ENCODE results near the gene SLC4A5.

Gene SLC4A5

GRCh38 chr2:74343316-74343715, at the start of gene SLC4A5:
TSS of gene SLC4A5 (minus strand) at chr2:74343416. CDS start at chr2:74315023, 28,393 bp downstream.
- no peak for DNase-seq

- DNase-seq: no peak
Measured at GRCh38 chr2:74392449-74392743, 49.2 kb upstream of the SLC4A5 start.

GRCh38 chr2:74391580-74392448, 48.6 kb upstream of the SLC4A5 start:
- peak; percentile 80 for DNase-seq

GRCh38 chr2:74391209-74391579, 48.0 kb upstream of the SLC4A5 start:
- no peak for DNase-seq

- DNase-seq: peak; percentile 17
Measured at GRCh38 chr2:74390606-74391005, 47.4 kb upstream of the SLC4A5 start.

GRCh38 chr2:74387346-74387745, 44.1 kb upstream of the SLC4A5 start:
- DNase-seq: no peak

- DNase-seq: no peak
Measured at GRCh38 chr2:74385396-74385795, 42.2 kb upstream of the SLC4A5 start.

- no peak for DNase-seq
Measured at GRCh38 chr2:74384051-74384450, 40.8 kb upstream of the SLC4A5 start.

- no peak for DNase-seq
Measured at GRCh38 chr2:74383254-74383653, 40.0 kb upstream of the SLC4A5 start.

- DNase-seq: no peak
Measured at GRCh38 chr2:74381751-74382150, 38.5 kb upstream of the SLC4A5 start.

GRCh38 chr2:74379851-74380789, 36.9 kb upstream of the SLC4A5 start, which contains the start of gene DCTN1:
TSS of gene DCTN1 (minus strand) at chr2:74380311. CDS start at chr2:74380037, 274 bp downstream.
- DNase-seq: no peak

GRCh38 chr2:74378007-74378406, 34.8 kb upstream of the SLC4A5 start:
- DNase-seq: no peak

- no peak for DNase-seq
Measured at GRCh38 chr2:74375838-74376237, 32.6 kb upstream of the SLC4A5 start.

- peak; percentile 63 for DNase-seq
Measured at GRCh38 chr2:74374509-74375205, 31.4 kb upstream of the SLC4A5 start.

- no peak for DNase-seq
Measured at GRCh38 chr2:74373985-74374384, 30.8 kb upstream of the SLC4A5 start.

- no peak for DNase-seq
Measured at GRCh38 chr2:74373221-74373676, 30.0 kb upstream of the SLC4A5 start.

GRCh38 chr2:74372674-74373073, 29.5 kb upstream of the SLC4A5 start:
- no peak for DNase-seq

- no peak for DNase-seq
Measured at GRCh38 chr2:74371421-74371820, 28.2 kb upstream of the SLC4A5 start.

- no peak for DNase-seq
Measured at GRCh38 chr2:74369976-74370375, 26.8 kb upstream of the SLC4A5 start.

- no peak for DNase-seq
Measured at GRCh38 chr2:74368499-74368898, 25.3 kb upstream of the SLC4A5 start.

- no peak for DNase-seq
Measured at GRCh38 chr2:74367789-74368188, 24.6 kb upstream of the SLC4A5 start.

- no peak for DNase-seq
Measured at GRCh38 chr2:74366036-74366435, 22.8 kb upstream of the SLC4A5 start.

Data from NCI-H748 treated with DMSO at 0.1 percent for 48 hours (cell line).